K562 (cell line): ENCODE measurements around the gene TYROBP. TPM values are rescaled to one million over a fixed set of nuclear protein-coding genes. Genes with fewer than 3 reads are reported as not detected.

Source experiments
- CREB1 ChIP-seq, 2 experiments: sonication (generic) in 1 of 2; formaldehyde crosslinking in 1 of 2; IDR thresholded peaks; 2 replicates each; pipeline versions ENCODE4 v1.6.1 to v1.8.0; 2012 to 2022; ENCODE audit warnings: inconsistent platforms in 1 of 2, mild to moderate bottlenecking in 1 of 2, missing genetic modification reagents in 1 of 2, moderate library complexity in 1 of 2
- CXXC5 ChIP-seq: fragments of 250-450 bp; sonication (Bioruptor Pico); IDR thresholded peaks from 2 replicates; pipeline ENCODE4 v1.8.0; 2022; ENCODE audit warnings: inconsistent platforms, mild to moderate bottlenecking, moderate library complexity
- ETV5 ChIP-seq: sonication (generic); formaldehyde crosslinking; IDR thresholded peaks from 2 replicates; pipeline ENCODE4 v1.4.0; 2020; ENCODE audit warnings: low read depth, mild to moderate bottlenecking, missing genetic modification reagents
- FOS ChIP-seq: IDR thresholded peaks from 3 replicates; pipeline ENCODE4 v1.6.1; 2011; ENCODE audit not compliant: insufficient read length; ENCODE audit errors: extremely low read depth
- HES1 ChIP-seq: fragments of 450-650 bp; IDR thresholded peaks from 2 replicates; pipeline ENCODE4 v1.6.1; 2016; ENCODE audit warnings: low read depth, mild to moderate bottlenecking, moderate library complexity
- HNRNPLL ChIP-seq: fragments of 200-400 bp; formaldehyde crosslinking; IDR thresholded peaks from 2 replicates; pipeline ENCODE4 v1.6.1; 2017; ENCODE audit warnings: low read length, low read depth, mild to moderate bottlenecking; ENCODE audit not compliant: poor library complexity, severe bottlenecking
- NEUROD1 ChIP-seq: fragments of 150-350 bp; IDR thresholded peaks from 2 replicates; pipeline ENCODE4 v1.6.1; 2014; ENCODE audit warnings: borderline replicate concordance, low read length, low read depth; ENCODE audit not compliant: partially characterized antibody
- NR1H2 ChIP-seq: sonication (generic); formaldehyde crosslinking; IDR thresholded peaks from 2 replicates; pipeline ENCODE4 v1.4.0; 2020; ENCODE audit warnings: mild to moderate bottlenecking, missing genetic modification reagents
- NR2C1 ChIP-seq, 2 experiments: fragments of 450-650 bp; IDR thresholded peaks; 2 replicates each; pipeline ENCODE4 v1.6.1; 2017; ENCODE audit warnings: mild to moderate bottlenecking in 2 of 2, antibody characterized with exemption in 1 of 2, inconsistent platforms in 1 of 2, missing compliant biosample characterization in 1 of 2, missing genetic modification characterization in 1 of 2
- NRF1 ChIP-seq, 2 experiments: fragments of 450-650 bp; IDR thresholded peaks in 1 of 2; conservative IDR thresholded peaks in 1 of 2; 2 replicates each; pipeline ENCODE4 v1.6.1; 2014; ENCODE audit warnings: mild to moderate bottlenecking in 2 of 2
- POLR2AphosphoS5 ChIP-seq: IDR thresholded peaks from 2 replicates; pipeline ENCODE4 v1.6.1; 2011; ENCODE audit warnings: mild to moderate bottlenecking, low read depth, low read length, moderate library complexity; ENCODE audit not compliant: control insufficient read depth, insufficient read depth
- RAD21 ChIP-seq, 2 experiments: fragments of 250-450 bp in 1 of 2; fragments of 450-650 bp in 1 of 2; sonication (Bioruptor Pico) in 1 of 2; formaldehyde crosslinking in 1 of 2; IDR thresholded peaks in 1 of 2; conservative IDR thresholded peaks in 1 of 2; 2 replicates each; pipeline versions ENCODE4 v1.4.0 to v1.8.0; 2020 to 2022; ENCODE audit warnings: mild to moderate bottlenecking in 2 of 2, moderate library complexity in 1 of 2
- SMC3 ChIP-seq: conservative IDR thresholded peaks from 2 replicates; pipeline ENCODE4 v1.6.1; 2011; ENCODE audit warnings: low read depth, low read length, improper control_type of control experiment; ENCODE audit not compliant: insufficient read depth
- ZBTB17 ChIP-seq: fragments of 450-650 bp; formaldehyde crosslinking; IDR thresholded peaks from 2 replicates; pipeline ENCODE4 v1.4.0; 2020; ENCODE audit warnings: mild to moderate bottlenecking
- ZNF143 ChIP-seq: sonication (generic); formaldehyde crosslinking; IDR thresholded peaks from 2 replicates; pipeline ENCODE4 v1.9.0; 2022; ENCODE audit warnings: mild to moderate bottlenecking, missing genetic modification reagents
- ZNF146 ChIP-seq: IDR thresholded peaks from one replicate; pipeline ENCODE4 v1.6.1; 2018; ENCODE audit warnings: missing compliant biosample characterization; ENCODE audit not compliant: unreplicated experiment
- ZNF23 ChIP-seq: fragments of 250-450 bp; sonication (Bioruptor Pico); IDR thresholded peaks from 2 replicates; pipeline ENCODE4 v1.4.0; 2020; ENCODE audit warnings: mild to moderate bottlenecking
- ZSCAN32 ChIP-seq: fragments of 450-650 bp; formaldehyde crosslinking; IDR thresholded peaks from 2 replicates; pipeline ENCODE4 v1.4.0; 2020; ENCODE audit warnings: mild to moderate bottlenecking, moderate library complexity
- polyA plus RNA-seq, 8 experiments: library from polyadenylated mRNA; depleted of rRNA in 4 of 8; stranded (reverse) in 5 of 8; unstranded in 3 of 8; fragments of >200 nt; fragmentation: Nextera tagmentation in 2 of 8; fragmentation: Illumina TruSeq in 1 of 8; extraction: Ambion mirVana in 2 of 8; extraction: Trizol in 1 of 8; gene quantifications; 2 replicates each; pipeline versions ENCODE4 v1.2.1 to v1.2.3, GENCODE V29; 2011 to 2014; ENCODE audit warnings: inconsistent platforms in 1 of 8, missing spikeins in 1 of 8
- total RNA-seq, 7 experiments: library from RNA; depleted of rRNA in 6 of 7; stranded (reverse); fragments of >200 nt in 6 of 7; fragmentation: Illumina TruSeq in 2 of 7; extraction: Trizol in 2 of 7; gene quantifications; 2 replicates each; pipeline versions ENCODE4 v1.2.1 to v1.2.3, GENCODE V29; 2011 to 2021; ENCODE audit warnings: low replicate concordance in 1 of 7
- TF ChIP-seq, protein P1 (sequence below): fragments of 450-650 bp; IDR thresholded peaks from 2 replicates; pipeline ENCODE4 v1.6.1; 2016; ENCODE audit warnings: antibody characterized with exemption
- TF ChIP-seq, protein P2 (sequence below): IDR thresholded peaks from 2 replicates; pipeline ENCODE4 v1.6.1; 2011; ENCODE audit warnings: borderline replicate concordance, low read depth, mild to moderate bottlenecking, moderate library complexity, low read length; ENCODE audit not compliant: insufficient read depth, poor library complexity, severe bottlenecking

TYROBP gene
- total and polyA plus RNA-seq, 9 of the 15 experiments (the other 6 are each of a cell fraction or from before 2014, with no cell fraction given): 0.72 to 8.2 (median 2.4) TPM

DNA sequence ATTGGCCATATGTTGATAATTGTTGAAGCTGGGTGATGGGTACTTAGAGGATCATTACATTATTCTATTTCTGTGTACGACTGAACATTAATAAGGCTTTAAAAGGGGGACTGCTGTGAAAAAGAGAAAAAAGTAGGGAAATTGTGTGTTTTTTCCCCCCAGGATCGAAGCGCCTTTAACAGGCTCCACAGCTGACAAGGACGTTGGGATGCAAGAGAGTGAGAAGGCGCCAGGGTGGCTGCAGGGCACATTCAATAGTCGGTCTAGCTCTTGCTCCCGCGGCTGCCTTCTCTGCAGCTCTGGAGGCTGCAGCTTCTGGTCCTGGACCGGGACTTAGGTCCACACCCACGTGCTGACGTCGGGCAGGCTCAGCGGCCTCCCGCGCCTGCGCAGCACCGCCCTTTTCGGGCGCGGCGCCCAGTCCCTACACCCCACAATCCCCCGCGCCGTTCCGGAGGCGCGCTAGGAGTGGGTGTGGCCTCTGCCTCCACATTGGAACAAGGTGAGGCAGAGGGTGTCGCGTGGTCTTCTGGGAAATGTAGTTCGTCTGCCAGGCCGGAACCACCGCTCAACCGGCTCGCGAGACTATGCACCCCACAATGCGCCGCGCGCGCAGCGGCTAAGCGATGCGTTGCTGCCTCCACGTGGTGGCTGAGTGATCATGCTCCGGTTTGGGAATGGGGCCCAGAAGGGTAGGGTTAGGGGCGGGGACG is 23.2 kb upstream of the TYROBP start (continued):
- TF ChIP-seq POLR2AphosphoS5: peak; percentile 37; the same call in 1 of the 2 replicates
- TF ChIP-seq ZNF146 (CRISPR knock-in tag): no peak
- TF ChIP-seq, protein P1, sequence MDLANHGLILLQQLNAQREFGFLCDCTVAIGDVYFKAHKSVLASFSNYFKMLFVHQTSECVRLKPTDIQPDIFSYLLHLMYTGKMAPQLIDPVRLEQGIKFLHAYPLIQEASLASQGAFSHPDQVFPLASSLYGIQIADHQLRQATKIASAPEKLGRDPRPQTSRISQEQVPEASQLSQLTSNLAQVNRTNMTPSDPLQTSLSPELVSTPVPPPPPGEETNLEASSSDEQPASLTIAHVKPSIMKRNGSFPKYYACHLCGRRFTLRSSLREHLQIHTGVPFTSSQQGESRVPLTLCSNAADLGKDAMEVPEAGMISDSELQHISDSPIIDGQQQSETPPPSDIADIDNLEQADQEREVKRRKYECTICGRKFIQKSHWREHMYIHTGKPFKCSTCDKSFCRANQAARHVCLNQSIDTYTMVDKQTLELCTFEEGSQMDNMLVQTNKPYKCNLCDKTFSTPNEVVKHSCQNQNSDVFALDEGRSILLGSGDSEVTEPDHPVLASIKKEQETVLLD: peak; percentile 95
- peak; percentile 68; the same call in 1 of the 2 replicates for TF ChIP-seq CREB1 (IDR thresholded peaks at IDR 0.05)
- TF ChIP-seq CREB1 (CRISPR knock-in tag; IDR thresholded peaks at IDR 0.05): peak; percentile 84
- TF ChIP-seq CXXC5 (CRISPR knock-in tag): peak; percentile 74
- no peak for TF ChIP-seq HES1
- peak; percentile 23; the same call in 1 of the 2 replicates for TF ChIP-seq ZBTB17 (CRISPR knock-in tag)
- TF ChIP-seq ZSCAN32 (CRISPR knock-in tag): no peak
- TF ChIP-seq HNRNPLL: peak; percentile 32
- peak; percentile 89; the same call in 1 of the 2 replicates for TF ChIP-seq ETV5 (CRISPR knock-in tag)
- peak; percentile 70 for TF ChIP-seq NEUROD1
- peak; percentile 98 for TF ChIP-seq ZNF143 (CRISPR knock-in tag)
- TF ChIP-seq NR2C1 (IDR thresholded peaks at IDR 0.05): no peak; the same call in 1 of the 2 replicates
- TF ChIP-seq NR2C1 (tag; IDR thresholded peaks at IDR 0.05): peak; percentile 79
- peak; percentile 100 for TF ChIP-seq RAD21 (CRISPR knock-in tag; conservative IDR thresholded peaks at IDR 0.05 in 1 of 2, IDR thresholded peaks at IDR 0.05 in 1 of 2)
- TF ChIP-seq ZNF23 (CRISPR knock-in tag): no peak
- no peak for TF ChIP-seq FOS
- no peak for TF ChIP-seq NR1H2 (CRISPR knock-in tag)
- TF ChIP-seq, protein P2, sequence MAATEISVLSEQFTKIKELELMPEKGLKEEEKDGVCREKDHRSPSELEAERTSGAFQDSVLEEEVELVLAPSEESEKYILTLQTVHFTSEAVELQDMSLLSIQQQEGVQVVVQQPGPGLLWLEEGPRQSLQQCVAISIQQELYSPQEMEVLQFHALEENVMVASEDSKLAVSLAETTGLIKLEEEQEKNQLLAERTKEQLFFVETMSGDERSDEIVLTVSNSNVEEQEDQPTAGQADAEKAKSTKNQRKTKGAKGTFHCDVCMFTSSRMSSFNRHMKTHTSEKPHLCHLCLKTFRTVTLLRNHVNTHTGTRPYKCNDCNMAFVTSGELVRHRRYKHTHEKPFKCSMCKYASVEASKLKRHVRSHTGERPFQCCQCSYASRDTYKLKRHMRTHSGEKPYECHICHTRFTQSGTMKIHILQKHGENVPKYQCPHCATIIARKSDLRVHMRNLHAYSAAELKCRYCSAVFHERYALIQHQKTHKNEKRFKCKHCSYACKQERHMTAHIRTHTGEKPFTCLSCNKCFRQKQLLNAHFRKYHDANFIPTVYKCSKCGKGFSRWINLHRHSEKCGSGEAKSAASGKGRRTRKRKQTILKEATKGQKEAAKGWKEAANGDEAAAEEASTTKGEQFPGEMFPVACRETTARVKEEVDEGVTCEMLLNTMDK: peak; percentile 10
- TF ChIP-seq SMC3: peak; percentile 100
- peak; percentile 100 for TF ChIP-seq NRF1 (conservative IDR thresholded peaks at IDR 0.05 in 1 of 2, IDR thresholded peaks at IDR 0.05 in 1 of 2)
